Natural killer cell (primary cell): ENCODE measurements around the gene C1orf198. TPM values are rescaled to one million over a fixed set of nuclear protein-coding genes. Genes with fewer than 3 reads are reported as not detected.

ENCODE experiments used
- ATAC-seq, 3 donors: fragments of 150-1000 bp in 2 of 3; fragments of 200-7000 bp in 1 of 3; cut with Tn5 transposase; 1 replicate in 1 of 3; 2 replicates in 2 of 3; pipeline ENCODE4 v1.10.0; 2021; ENCODE audit warnings: mild to moderate bottlenecking in 2 of 3, moderate library complexity in 2 of 3
- DNase-seq, 2 donors: peaks; one replicate each; pipeline versions ENCODE4 v3.0.0 to v3.0.0-alpha.2; 2013 to 2021; ENCODE audit warnings: mixed read lengths in 1 of 2
- H3K27ac ChIP-seq: one replicate; pipeline ENCODE4 v1.5.1; 2013; ENCODE audit warnings: mild to moderate bottlenecking, low read length
- H3K27me3 ChIP-seq: one replicate; pipeline ENCODE4 v1.6.1; 2013; ENCODE audit warnings: low read length; ENCODE audit not compliant: control insufficient read depth, insufficient read depth
- H3K36me3 ChIP-seq: one replicate; pipeline ENCODE4 v1.6.1; 2013; ENCODE audit warnings: low read length; ENCODE audit not compliant: control insufficient read depth, insufficient read depth
- H3K4me1 ChIP-seq: one replicate; pipeline ENCODE4 v1.6.1; 2013; ENCODE audit warnings: low read length; ENCODE audit not compliant: control insufficient read depth, insufficient read depth
- H3K4me3 ChIP-seq: one replicate; pipeline ENCODE4 v1.5.1; 2013; ENCODE audit warnings: low read length
- H3K9me3 ChIP-seq: one replicate; pipeline ENCODE4 v1.6.1; 2013; ENCODE audit warnings: low read length; ENCODE audit not compliant: control insufficient read depth, insufficient read depth
- H3K27ac Mint-ChIP-seq, 2 donors: one replicate each; pipeline ENCODE4 v1.8.0; 2022; ENCODE audit warnings: mild to moderate bottlenecking in 2 of 2, mixed read lengths in 2 of 2, moderate library complexity in 1 of 2
- H3K27me3 Mint-ChIP-seq, 2 donors: one replicate each; pipeline ENCODE4 v1.8.0; 2022; ENCODE audit warnings: low read depth in 2 of 2, mixed read lengths in 2 of 2
- H3K36me3 Mint-ChIP-seq: one replicate; pipeline ENCODE4 v1.8.0; 2022; ENCODE audit warnings: mixed read lengths
- H3K4me1 Mint-ChIP-seq, 2 donors: one replicate each; pipeline ENCODE4 v1.8.0; 2022; ENCODE audit warnings: mixed read lengths in 2 of 2
- H3K4me3 Mint-ChIP-seq: one replicate; pipeline ENCODE4 v1.8.0; 2022; ENCODE audit warnings: mild to moderate bottlenecking, moderate library complexity, mixed read lengths
- H3K9me3 Mint-ChIP-seq, 2 donors: one replicate each; pipeline ENCODE4 v1.8.0; 2022; ENCODE audit warnings: mixed read lengths in 2 of 2
- WGBS: methylation state at CpG from one replicate; pipeline ENCODE4 v1.1.7; 2013; ENCODE audit warnings: missing lambda C conversion rate; ENCODE audit not compliant: insufficient coverage; 5-methylcytosine and 5-hydroxymethylcytosine counted together
- intact Hi-C: fragments of 100-400 bp; cut with micrococcal nuclease; formaldehyde crosslinking; loops from one replicate; pipeline ENCODE4 v1.14.2; 2022
- total RNA-seq, 4 donors: library from RNA; stranded (reverse); fragments of 120-200 nt in 1 of 4; gene quantifications; one replicate each; pipeline versions ENCODE4 v1.2.3 to v1.2.4, GENCODE V29; 2013 to 2022
- TF ChIP-seq, protein P1 (sequence below): fragments of 200-600 bp; IDR thresholded peaks from one replicate; pipeline ENCODE4 v1.8.0; 2022; ENCODE audit warnings: antibody characterized with exemption

C1orf198 gene
- total RNA-seq, 3 donors from 2014 or later (not counting 1 experiment from before 2014, with no cell fraction given) = 2.4 to 3.2 (median 3.1) TPM

DNA sequence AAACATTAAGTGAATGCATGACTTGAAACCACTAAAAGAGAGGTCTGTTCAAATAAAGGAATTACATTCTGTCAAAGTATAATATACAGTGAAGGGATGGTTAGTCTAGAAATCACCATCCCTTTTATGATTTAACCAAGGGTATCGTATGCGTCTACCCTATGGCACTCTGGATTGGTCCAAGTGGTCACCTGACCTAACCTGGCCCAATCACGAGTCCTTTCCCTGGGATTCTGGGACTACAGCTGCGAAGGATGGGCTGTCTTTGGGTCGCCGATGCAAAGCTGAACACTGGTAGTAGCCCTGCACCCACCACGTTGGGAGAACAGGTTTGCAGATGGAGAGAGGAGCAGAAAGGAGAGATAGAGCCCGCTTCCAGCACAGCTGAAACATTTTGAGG, 30.4 kb upstream of the C1orf198 start:
- Histone ChIP-seq H3K4me1 (peaks cover 3% of the 10 kb centered on the region), H3K9me3 (no peaks in the 10 kb centered on the region), H3K36me3 (peaks cover 11% of the 10 kb centered on the region), H3K27me3 (no peaks in the 10 kb centered on the region), H3K27ac (no peak overlapping the region), H3K4me3 (no peak overlapping the region)
- TF ChIP-seq, protein P1, sequence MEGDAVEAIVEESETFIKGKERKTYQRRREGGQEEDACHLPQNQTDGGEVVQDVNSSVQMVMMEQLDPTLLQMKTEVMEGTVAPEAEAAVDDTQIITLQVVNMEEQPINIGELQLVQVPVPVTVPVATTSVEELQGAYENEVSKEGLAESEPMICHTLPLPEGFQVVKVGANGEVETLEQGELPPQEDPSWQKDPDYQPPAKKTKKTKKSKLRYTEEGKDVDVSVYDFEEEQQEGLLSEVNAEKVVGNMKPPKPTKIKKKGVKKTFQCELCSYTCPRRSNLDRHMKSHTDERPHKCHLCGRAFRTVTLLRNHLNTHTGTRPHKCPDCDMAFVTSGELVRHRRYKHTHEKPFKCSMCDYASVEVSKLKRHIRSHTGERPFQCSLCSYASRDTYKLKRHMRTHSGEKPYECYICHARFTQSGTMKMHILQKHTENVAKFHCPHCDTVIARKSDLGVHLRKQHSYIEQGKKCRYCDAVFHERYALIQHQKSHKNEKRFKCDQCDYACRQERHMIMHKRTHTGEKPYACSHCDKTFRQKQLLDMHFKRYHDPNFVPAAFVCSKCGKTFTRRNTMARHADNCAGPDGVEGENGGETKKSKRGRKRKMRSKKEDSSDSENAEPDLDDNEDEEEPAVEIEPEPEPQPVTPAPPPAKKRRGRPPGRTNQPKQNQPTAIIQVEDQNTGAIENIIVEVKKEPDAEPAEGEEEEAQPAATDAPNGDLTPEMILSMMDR = no peak
- intact Hi-C loops = no loop called here
- WGBS = 92% methylated on average over 8 of the region's 8 CpGs
- no peaks in the 10 kb centered on the region for H3K9me3 Mint-ChIP-seq
- H3K36me3 Mint-ChIP-seq = peaks cover 11% of the 10 kb centered on the region
- H3K4me3 Mint-ChIP-seq = no peak overlapping the region
- H3K27ac Mint-ChIP-seq = no peak overlapping the region
- DNase-seq (no peak), ATAC-seq (no peak)
- no peaks in the 10 kb centered on the region for H3K27me3 Mint-ChIP-seq
- H3K4me1 Mint-ChIP-seq = peaks cover 6 to 7% of the 10 kb centered on the region in 2 donors

- H3K36me3 ChIP-seq = peaks cover 6% of the 10 kb centered on the region
- Mint-ChIP-seq H3K9me3 (no peaks in the 10 kb centered on the region), H3K4me1 (peaks cover under 1 to 1% of the 10 kb centered on the region in 2 donors), H3K36me3 (peaks cover 7% of the 10 kb centered on the region), H3K27me3 (no peaks in the 10 kb centered on the region), H3K27ac (no peak overlapping the region), H3K4me3 (no peak overlapping the region)
- 93% methylated on average over 4 of the region's 4 CpGs for WGBS
- intact Hi-C loops = no loop called here
- H3K4me1 ChIP-seq = no peaks in the 10 kb centered on the region
- DNase-seq (no peak), ATAC-seq (no peak)
- H3K9me3 ChIP-seq = no peaks in the 10 kb centered on the region
- H3K27me3 ChIP-seq = no peaks in the 10 kb centered on the region
- TF ChIP-seq, protein P1 = no peak
- H3K4me3 ChIP-seq = no peak overlapping the region
- H3K27ac ChIP-seq = no peak overlapping the region
These were observed 29.8 kb upstream of the C1orf198 start for GRCh38 chr1:230898144-230898543.

- Mint-ChIP-seq H3K4me1 (no peaks in the 10 kb centered on the region), H3K27ac (no peak overlapping the region), H3K4me3 (no peak overlapping the region), H3K27me3 (no peaks in the 10 kb centered on the region), H3K9me3 (no peaks in the 10 kb centered on the region), H3K36me3 (peaks cover 7% of the 10 kb centered on the region)
- Histone ChIP-seq H3K27ac (no peak overlapping the region), H3K27me3 (no peaks in the 10 kb centered on the region), H3K9me3 (no peaks in the 10 kb centered on the region), H3K4me1 (no peaks in the 10 kb centered on the region), H3K36me3 (peaks cover 4% of the 10 kb centered on the region), H3K4me3 (no peak overlapping the region)
- no peak for DNase-seq
- intact Hi-C loops = no loop called here
- WGBS = 83% methylated on average over 1 of the region's 1 CpG
- ATAC-seq = no peak
- TF ChIP-seq, protein P1 = no peak
These were observed 28.5 kb upstream of the C1orf198 start for GRCh38 chr1:230896779-230897178.

- Mint-ChIP-seq H3K9me3 (no peaks in the 10 kb centered on the region), H3K4me1 (no peaks in the 10 kb centered on the region), H3K27me3 (no peaks in the 10 kb centered on the region), H3K27ac (no peak overlapping the region), H3K36me3 (peaks cover under 1% of the 10 kb centered on the region), H3K4me3 (no peak overlapping the region)
- ATAC-seq = no peak
- WGBS = 100% methylated on average over 1 of the region's 2 CpGs
- H3K4me1 ChIP-seq = no peaks in the 10 kb centered on the region
- no peak overlapping the region for H3K4me3 ChIP-seq
- no peaks in the 10 kb centered on the region for H3K27me3 ChIP-seq
- TF ChIP-seq, protein P1 = no peak
- no peaks in the 10 kb centered on the region for H3K9me3 ChIP-seq
- no peaks in the 10 kb centered on the region for H3K36me3 ChIP-seq
- intact Hi-C loops = no loop called here
- H3K27ac ChIP-seq = no peak overlapping the region
- no peak for DNase-seq
These were observed 27.1 kb upstream of the C1orf198 start for GRCh38 chr1:230895452-230895851.
